GM19025 (cell line): ENCODE measurements around the gene C1QTNF8.

ENCODE experiments used
- ATAC-seq: cut with Tn5 transposase; IDR thresholded peaks from one replicate; pipeline ENCODE4 v1.9.1; 2021; ENCODE audit warnings: mild to moderate bottlenecking, low read depth, moderate library complexity; ENCODE audit not compliant: unreplicated experiment

C1QTNF8 gene

GRCh38 chr16:1066584-1067172 lies 29.4 kb downstream of the C1QTNF8 start:
- ATAC-seq: no peak

- no peak for ATAC-seq
Observed at GRCh38 chr16:1065469-1066128, 30.4 kb downstream of the C1QTNF8 start.

- ATAC-seq: no peak
Observed at GRCh38 chr16:1063728-1064127, 32.3 kb downstream of the C1QTNF8 start.

- no peak for ATAC-seq
Observed at GRCh38 chr16:1062895-1063294, 33.1 kb downstream of the C1QTNF8 start.

GRCh38 chr16:1061769-1062505 lies 34.1 kb downstream of the C1QTNF8 start:
- ATAC-seq: no peak

GRCh38 chr16:1060416-1061340 lies 35.4 kb downstream of the C1QTNF8 start:
- no peak for ATAC-seq

GRCh38 chr16:1059310-1059709 lies 36.7 kb downstream of the C1QTNF8 start:
- ATAC-seq: no peak

GRCh38 chr16:1058216-1058615 lies 37.8 kb downstream of the C1QTNF8 start:
- no peak for ATAC-seq

GRCh38 chr16:1057252-1057932 lies 38.7 kb downstream of the C1QTNF8 start:
- no peak for ATAC-seq

GRCh38 chr16:1056196-1056595 lies 39.8 kb downstream of the C1QTNF8 start:
- no peak for ATAC-seq

GRCh38 chr16:1055557-1055924 lies 40.5 kb downstream of the C1QTNF8 start:
- ATAC-seq: no peak

- no peak for ATAC-seq
Observed at GRCh38 chr16:1054660-1055556, 41.1 kb downstream of the C1QTNF8 start.

GRCh38 chr16:1053700-1054368 lies 42.2 kb downstream of the C1QTNF8 start:
- no peak for ATAC-seq

GRCh38 chr16:1053121-1053521 lies 42.9 kb downstream of the C1QTNF8 start:
- no peak for ATAC-seq

- ATAC-seq: no peak
Observed at GRCh38 chr16:1052721-1053120, 43.3 kb downstream of the C1QTNF8 start.

- ATAC-seq: no peak
Observed at GRCh38 chr16:1051446-1051845, 44.6 kb downstream of the C1QTNF8 start.

- ATAC-seq: no peak
Observed at GRCh38 chr16:1050921-1051320, 45.1 kb downstream of the C1QTNF8 start.

- ATAC-seq: no peak
Observed at GRCh38 chr16:1050516-1050915, 45.5 kb downstream of the C1QTNF8 start.

- no peak for ATAC-seq
Observed at GRCh38 chr16:1049976-1050247, 46.1 kb downstream of the C1QTNF8 start.
